Adipocyte (in vitro differentiated cells): ENCODE measurements around the gene MACROD2.

ENCODE experiments used
- DNase-seq: peaks from one replicate; pipeline ENCODE4 v3.0.0-alpha.2; 2015; ENCODE audit warnings: low read depth
- H3K27me3 ChIP-seq: replicated peaks from 2 replicates; pipeline ENCODE4 v1.7.0; 2013; ENCODE audit warnings: mild to moderate bottlenecking, low read length, moderate library complexity; ENCODE audit not compliant: control insufficient read depth, insufficient read depth
- H3K36me3 ChIP-seq: 2 replicates; pipeline ENCODE4 v1.7.0; 2013; ENCODE audit warnings: low read length, mild to moderate bottlenecking, moderate library complexity; ENCODE audit not compliant: control insufficient read depth, insufficient read depth, severe bottlenecking
- H3K4me1 ChIP-seq: 2 replicates; pipeline ENCODE4 v1.7.0; 2013; ENCODE audit warnings: mild to moderate bottlenecking, low read length, moderate library complexity; ENCODE audit not compliant: control insufficient read depth, insufficient read depth
- H3K4me3 ChIP-seq: 2 replicates; pipeline ENCODE4 v1.7.0; 2013; ENCODE audit warnings: mild to moderate bottlenecking, low read length, moderate library complexity
- H3K9ac ChIP-seq: 2 replicates; pipeline ENCODE4 v1.7.0; 2013; ENCODE audit warnings: mild to moderate bottlenecking, low read length, moderate library complexity
- H3K9me3 ChIP-seq: 2 replicates; pipeline ENCODE4 v1.7.0; 2013; ENCODE audit warnings: mild to moderate bottlenecking, low read length, moderate library complexity; ENCODE audit not compliant: control insufficient read depth

Gene MACROD2

DNA sequence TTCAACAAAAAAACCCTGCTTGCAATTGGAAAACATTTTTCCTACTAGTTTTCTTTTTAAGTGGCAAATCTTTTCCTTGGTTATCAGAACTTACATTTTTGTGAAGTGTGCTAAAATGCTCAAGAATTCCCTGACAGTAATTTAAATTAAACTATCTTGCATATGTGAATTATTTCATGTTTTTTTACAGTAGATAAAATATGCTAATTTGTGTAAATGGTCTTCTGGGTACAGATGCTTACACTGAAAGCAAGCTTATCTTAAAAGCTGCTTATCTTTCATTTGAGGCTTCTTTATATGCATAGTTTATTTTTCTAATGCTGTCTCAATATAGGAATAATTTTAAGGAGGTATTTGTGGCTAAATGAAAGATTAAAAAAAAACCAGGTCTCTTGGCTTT lies 745.1 kb downstream of the MACROD2 start:
- DNase-seq, result no peak
- H3K4me3 ChIP-seq, result no peak overlapping the region

DNA sequence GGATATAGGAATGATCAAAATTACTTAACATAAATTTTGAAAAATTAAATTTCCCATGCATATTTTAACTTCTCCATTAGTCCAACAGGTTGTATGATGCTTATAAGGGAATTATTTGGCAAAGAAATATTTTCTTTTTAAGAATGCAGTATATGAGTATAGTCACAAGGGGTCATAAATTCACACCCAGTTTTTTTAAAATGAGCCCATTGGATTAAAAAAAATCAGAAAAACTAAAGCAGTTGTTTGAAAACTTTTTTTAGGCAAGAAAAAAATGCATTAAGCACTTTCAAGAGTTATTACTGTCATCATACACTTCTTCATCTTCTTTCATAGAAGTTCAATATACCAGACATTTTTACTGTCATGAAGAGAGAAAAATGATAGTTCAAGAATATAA lies 746.3 kb downstream of the MACROD2 start:
- no peaks in the 10 kb centered on the region for H3K36me3 ChIP-seq
- no peaks in the 10 kb centered on the region for H3K4me1 ChIP-seq
- no peaks in the 10 kb centered on the region for H3K9me3 ChIP-seq
- no peak overlapping the region for H3K4me3 ChIP-seq
- H3K9ac ChIP-seq, result no peak overlapping the region
- DNase-seq, result no peak
- H3K27me3 ChIP-seq, result no peaks in the 10 kb centered on the region

More for the DNA sequence above, 745.1 kb downstream of the MACROD2 start:
- H3K27me3 ChIP-seq, result no peaks in the 10 kb centered on the region
- no peaks in the 10 kb centered on the region for H3K4me1 ChIP-seq
- no peak overlapping the region for H3K9ac ChIP-seq
- no peaks in the 10 kb centered on the region for H3K36me3 ChIP-seq
- no peaks in the 10 kb centered on the region for H3K9me3 ChIP-seq

DNA sequence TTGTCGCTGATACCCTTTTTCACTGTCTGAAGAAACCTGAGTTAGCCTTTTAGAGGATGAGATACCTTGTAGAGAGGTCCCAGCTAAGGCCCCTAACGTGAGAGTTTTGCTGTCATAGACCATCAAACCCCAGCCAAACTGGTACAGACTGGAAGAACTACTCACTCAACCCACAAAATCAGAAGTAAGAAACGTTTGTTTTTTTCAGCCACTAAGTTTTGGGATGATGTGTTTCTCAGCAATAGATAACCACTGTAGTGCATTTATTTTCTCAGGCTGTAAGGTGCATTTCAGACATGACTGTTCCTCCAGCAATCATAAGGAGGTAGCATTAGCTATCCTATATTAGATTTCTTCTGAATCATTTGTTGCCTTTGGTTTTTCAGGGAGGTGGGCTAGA lies 749.4 kb downstream of the MACROD2 start:
- no peak overlapping the region for H3K9ac ChIP-seq
- no peak overlapping the region for H3K4me3 ChIP-seq
- DNase-seq, result no peak
- H3K4me1 ChIP-seq, result no peaks in the 10 kb centered on the region
- H3K9me3 ChIP-seq, result no peaks in the 10 kb centered on the region
- H3K27me3 ChIP-seq, result no peaks in the 10 kb centered on the region
- H3K36me3 ChIP-seq, result no peaks in the 10 kb centered on the region

DNA sequence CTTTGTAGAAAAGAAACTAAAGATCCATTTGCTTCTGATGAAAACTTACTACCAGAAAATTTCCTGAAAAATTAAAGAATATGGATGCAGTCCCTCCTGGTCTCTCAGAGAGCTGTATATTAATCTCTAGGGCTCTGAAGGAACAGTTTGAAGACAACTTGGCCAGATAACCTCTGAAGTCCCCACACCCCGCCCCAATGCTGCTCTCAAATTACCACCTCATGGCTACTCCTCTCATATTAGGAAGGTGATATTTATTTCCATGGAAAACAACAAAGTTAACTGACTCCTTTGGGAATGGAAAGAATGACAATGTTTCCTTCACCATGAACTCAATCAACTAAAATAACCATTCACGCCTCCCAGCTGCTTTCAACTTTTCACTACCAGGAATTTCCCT lies 750.5 kb downstream of the MACROD2 start:
- Histone ChIP-seq H3K4me1 (no peaks in the 10 kb centered on the region), H3K4me3 (no peak overlapping the region), H3K9me3 (no peaks in the 10 kb centered on the region), H3K36me3 (no peaks in the 10 kb centered on the region), H3K27me3 (no peaks in the 10 kb centered on the region), H3K9ac (no peak overlapping the region)
- DNase-seq, result no peak

DNA sequence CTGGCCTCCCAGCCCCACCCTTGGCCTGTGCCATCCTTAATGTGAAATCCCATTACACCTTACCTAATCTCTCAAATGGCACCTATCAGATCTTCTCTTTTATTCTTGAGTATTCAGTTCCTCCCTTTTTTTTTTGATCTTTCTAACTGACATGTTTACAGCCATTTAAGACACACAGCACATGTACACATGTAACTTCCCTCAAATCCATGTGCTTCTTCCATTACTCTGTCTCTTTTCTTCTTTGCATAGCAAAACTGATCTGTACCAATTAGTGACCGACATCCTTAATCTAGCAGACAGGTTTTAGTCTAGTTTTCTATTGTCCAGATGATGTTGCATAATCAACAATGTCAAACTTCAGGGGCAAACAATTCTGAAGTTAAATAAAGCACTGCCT lies 755.9 kb downstream of the MACROD2 start:
- H3K9me3 ChIP-seq, result no peaks in the 10 kb centered on the region
- H3K4me1 ChIP-seq, result no peaks in the 10 kb centered on the region
- DNase-seq, result no peak
- H3K9ac ChIP-seq, result no peak overlapping the region
- H3K4me3 ChIP-seq, result no peak overlapping the region
- H3K36me3 ChIP-seq, result no peaks in the 10 kb centered on the region
- H3K27me3 ChIP-seq, result no peaks in the 10 kb centered on the region

DNA sequence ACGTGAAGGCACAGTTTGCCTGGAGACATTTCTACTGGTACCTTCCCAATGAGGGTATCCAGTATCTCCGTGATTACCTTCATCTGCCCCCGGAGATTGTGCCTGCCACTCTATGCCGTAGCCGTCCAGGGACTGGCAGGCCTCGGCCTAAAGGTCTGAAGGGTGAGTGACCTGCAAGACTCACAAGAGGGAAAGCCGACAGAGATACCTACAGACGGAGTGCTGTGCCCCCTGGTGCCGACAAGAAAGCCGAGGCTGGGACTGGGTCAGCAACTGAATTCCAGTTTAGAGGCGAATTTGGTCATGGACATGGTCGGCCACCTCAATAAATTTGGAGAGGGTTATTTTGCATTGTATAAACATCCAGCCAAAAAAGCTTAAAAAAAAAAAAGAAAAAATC lies 762.4 kb downstream of the MACROD2 start:
- Histone ChIP-seq H3K36me3 (no peaks in the 10 kb centered on the region), H3K27me3 (no peaks in the 10 kb centered on the region), H3K4me3 (no peak overlapping the region), H3K4me1 (no peaks in the 10 kb centered on the region), H3K9ac (no peak overlapping the region), H3K9me3 (no peaks in the 10 kb centered on the region)
- no peak for DNase-seq

DNA sequence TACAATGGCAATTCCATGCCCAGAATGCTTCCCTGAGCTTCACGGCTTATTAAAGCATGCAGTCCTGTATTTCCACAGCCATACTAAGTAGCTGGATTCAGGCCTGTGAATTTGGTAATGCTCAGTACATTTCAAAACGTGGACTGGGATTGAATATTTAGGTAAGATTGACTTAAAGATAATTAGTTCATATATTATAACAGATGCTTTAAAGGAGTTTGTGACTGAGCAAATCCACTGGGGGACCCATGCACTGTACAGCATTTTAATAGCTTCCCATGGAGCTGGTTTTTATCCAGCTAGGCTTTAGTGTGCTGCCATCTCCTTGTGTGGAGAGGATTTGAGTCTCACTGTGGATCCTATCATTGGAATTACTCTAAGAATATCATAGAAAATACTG lies 763.0 kb downstream of the MACROD2 start:
- H3K4me3 ChIP-seq, result no peak overlapping the region
- H3K27me3 ChIP-seq, result no peaks in the 10 kb centered on the region
- peak; percentile 28 for DNase-seq
- no peaks in the 10 kb centered on the region for H3K4me1 ChIP-seq
- H3K36me3 ChIP-seq, result no peaks in the 10 kb centered on the region
- H3K9ac ChIP-seq, result no peak overlapping the region
- H3K9me3 ChIP-seq, result no peaks in the 10 kb centered on the region

DNA sequence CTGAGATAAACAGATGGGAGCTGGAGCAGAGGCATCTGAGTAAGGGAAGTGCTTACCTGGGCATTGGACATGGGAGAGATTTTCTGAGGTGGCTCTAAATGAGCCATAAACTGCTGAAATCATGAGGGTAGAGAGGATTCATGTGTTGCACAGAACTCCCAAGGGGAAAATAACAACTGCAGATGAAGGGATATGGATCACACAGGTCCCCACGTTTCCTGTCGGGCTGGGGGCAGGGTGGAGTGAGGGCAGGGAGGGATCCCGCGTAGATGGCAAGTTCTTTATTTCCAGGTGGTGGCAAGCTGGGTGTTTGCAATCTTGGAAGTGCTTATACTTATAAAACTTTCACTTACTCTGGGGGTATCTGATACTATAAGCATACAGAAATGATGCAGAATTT lies 764.7 kb downstream of the MACROD2 start:
- Histone ChIP-seq H3K4me1 (no peaks in the 10 kb centered on the region), H3K27me3 (no peaks in the 10 kb centered on the region), H3K9ac (no peak overlapping the region), H3K4me3 (no peak overlapping the region), H3K36me3 (no peaks in the 10 kb centered on the region), H3K9me3 (no peaks in the 10 kb centered on the region)
- DNase-seq, result no peak

DNA sequence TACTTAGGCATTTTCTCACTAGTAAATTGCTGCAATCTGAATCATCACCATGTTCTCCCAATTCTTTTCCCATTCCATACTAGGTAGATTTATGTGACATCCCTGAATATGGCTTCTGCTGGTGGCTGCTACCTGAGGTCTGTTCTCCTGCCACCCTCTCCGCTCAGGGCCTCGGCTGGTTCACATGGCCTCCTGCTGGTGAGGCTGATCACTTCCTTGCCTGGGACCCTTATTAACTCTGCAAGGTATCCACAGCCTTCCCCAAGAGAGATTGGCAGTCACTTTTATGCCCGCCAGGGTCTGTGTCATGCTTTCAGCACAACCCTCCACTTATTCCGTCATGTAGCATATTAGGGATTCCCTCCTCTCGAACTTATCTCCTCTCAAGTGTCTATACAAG lies 766.6 kb downstream of the MACROD2 start:
- no peak for DNase-seq

DNA sequence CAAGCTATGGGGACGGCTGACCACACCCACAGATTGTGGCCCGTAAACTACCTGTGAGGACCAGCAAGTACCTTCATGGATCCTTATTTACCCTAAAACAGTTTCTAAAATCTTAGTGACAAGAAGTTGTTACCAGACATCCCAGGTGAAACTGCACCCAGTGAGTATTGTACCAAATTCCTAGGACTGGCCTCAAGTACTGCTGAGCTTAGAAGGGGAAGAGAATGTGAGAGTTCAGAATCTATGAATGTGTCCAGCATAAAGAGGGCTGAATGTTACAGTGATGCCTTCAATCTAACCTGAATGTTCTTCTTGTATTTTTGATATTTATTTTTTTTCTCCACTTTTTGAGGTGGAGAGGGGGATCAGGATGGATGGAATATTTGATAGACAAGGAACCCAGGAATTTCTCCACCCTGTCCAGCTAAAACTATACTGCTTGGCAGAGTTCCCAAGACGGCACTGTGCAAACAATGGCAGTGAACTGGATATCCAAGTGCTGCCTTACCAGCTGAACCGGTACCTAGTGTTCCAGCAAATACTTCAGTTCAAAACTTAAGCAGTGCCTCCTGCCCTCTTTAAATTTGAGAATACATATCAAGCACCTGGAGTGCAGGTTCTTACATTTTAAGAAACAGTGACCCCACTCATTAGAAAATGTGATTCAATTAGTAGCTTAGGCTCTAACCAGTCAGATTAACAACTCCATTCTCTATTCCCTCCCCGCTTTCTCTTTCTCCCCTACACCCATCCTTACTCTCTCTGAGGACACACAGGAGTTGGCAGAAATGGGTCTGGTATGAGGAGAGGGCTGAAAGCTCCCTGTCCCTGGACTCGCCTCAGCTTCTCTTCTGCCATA lies 769.4 kb downstream of the MACROD2 start:
- no peaks in the 10 kb centered on the region for H3K9me3 ChIP-seq
- no peak overlapping the region for H3K4me3 ChIP-seq
- no peak for DNase-seq
- no peaks in the 10 kb centered on the region for H3K4me1 ChIP-seq
- no peak overlapping the region for H3K9ac ChIP-seq
- no peaks in the 10 kb centered on the region for H3K27me3 ChIP-seq
- no peaks in the 10 kb centered on the region for H3K36me3 ChIP-seq

More for the DNA sequence above, 766.6 kb downstream of the MACROD2 start:
- Histone ChIP-seq H3K4me1 (no peaks in the 10 kb centered on the region), H3K4me3 (no peak overlapping the region), H3K27me3 (no peaks in the 10 kb centered on the region), H3K9me3 (no peaks in the 10 kb centered on the region), H3K9ac (no peak overlapping the region), H3K36me3 (no peaks in the 10 kb centered on the region)

DNA sequence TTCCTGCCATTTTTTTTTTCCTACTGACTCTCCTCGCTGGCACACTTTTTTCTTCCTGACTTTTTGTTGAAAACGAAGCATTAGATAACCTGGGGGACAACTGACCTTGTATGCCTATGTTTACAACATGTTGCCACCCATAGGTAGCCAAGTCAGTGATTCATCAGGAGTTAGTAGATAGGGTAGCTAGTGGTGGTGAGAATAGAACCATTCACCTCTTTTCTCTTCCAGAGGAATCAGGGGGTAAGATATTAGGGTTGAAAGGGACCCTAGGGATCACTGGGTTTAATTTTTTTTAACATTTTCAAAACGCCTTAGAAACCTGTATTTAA lies 770.0 kb downstream of the MACROD2 start:
- Histone ChIP-seq H3K4me3 (no peak overlapping the region), H3K9me3 (no peaks in the 10 kb centered on the region), H3K27me3 (no peaks in the 10 kb centered on the region), H3K9ac (no peak overlapping the region), H3K36me3 (no peaks in the 10 kb centered on the region), H3K4me1 (no peaks in the 10 kb centered on the region)
- no peak for DNase-seq

DNA sequence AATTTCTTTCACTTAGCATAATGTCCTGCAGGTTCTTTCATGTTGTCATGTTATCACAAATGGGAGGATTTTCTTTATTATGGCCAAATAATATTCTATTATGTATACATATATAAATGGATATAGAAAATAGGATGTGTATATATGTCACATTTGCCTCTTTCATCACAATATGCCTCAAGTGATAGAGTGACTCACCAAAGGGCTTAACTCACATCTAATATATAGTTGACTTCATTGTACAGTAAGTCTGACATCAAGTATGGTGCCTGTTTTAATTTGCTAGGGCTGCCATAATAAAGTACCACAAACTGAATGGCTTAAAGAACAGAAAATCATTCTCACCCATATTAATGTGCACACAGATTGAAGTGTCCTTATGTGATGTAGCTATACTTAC lies 778.2 kb downstream of the MACROD2 start:
- H3K9ac ChIP-seq, result no peak overlapping the region
- H3K36me3 ChIP-seq, result no peaks in the 10 kb centered on the region
- no peak for DNase-seq
- no peak overlapping the region for H3K4me3 ChIP-seq
- H3K4me1 ChIP-seq, result no peaks in the 10 kb centered on the region
- H3K9me3 ChIP-seq, result no peaks in the 10 kb centered on the region
- H3K27me3 ChIP-seq, result no peaks in the 10 kb centered on the region
